ENCODE results near the gene MAD1L1. TPM values are rescaled to one million over a fixed set of nuclear protein-coding genes. Genes with fewer than 3 reads are reported as not detected.

Gene MAD1L1
- total RNA-seq, 4 donors from 2014 or later: 60.3 to 149 (median 73.7) TPM

DNA sequence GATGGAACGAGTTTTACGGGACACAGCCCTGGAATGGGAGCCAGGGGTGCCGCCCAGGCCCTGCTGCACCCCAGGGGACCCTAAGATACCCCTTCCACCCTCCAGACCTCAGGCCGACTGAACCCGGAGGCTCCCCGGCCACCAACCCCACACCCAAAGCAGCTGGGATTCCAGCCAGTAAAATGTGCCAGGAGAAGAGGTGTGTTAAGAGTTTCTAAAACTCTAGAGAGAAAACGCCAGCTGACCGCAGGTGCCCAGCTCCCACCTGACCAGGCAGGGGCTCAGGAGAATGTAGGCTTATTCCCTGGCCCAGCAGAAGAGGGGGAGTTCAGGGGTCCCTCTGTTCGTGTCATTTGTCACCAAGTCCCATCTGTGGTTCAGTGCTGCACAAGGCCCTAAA is 26.7 kb upstream of the MAD1L1 start:
- Histone ChIP-seq H3K36me3 (peaks cover 0 to 88% (median 0%) of the 10 kb centered on the region in 3 donors), H3K4me1 (no peaks in the 10 kb centered on the region), H3K27ac (no peak overlapping the region), H3K27me3 (no peaks in the 10 kb centered on the region), H3K9me3 (no peaks in the 10 kb centered on the region), H3K4me3 (no peak overlapping the region)
- TF ChIP-seq, protein P1, sequence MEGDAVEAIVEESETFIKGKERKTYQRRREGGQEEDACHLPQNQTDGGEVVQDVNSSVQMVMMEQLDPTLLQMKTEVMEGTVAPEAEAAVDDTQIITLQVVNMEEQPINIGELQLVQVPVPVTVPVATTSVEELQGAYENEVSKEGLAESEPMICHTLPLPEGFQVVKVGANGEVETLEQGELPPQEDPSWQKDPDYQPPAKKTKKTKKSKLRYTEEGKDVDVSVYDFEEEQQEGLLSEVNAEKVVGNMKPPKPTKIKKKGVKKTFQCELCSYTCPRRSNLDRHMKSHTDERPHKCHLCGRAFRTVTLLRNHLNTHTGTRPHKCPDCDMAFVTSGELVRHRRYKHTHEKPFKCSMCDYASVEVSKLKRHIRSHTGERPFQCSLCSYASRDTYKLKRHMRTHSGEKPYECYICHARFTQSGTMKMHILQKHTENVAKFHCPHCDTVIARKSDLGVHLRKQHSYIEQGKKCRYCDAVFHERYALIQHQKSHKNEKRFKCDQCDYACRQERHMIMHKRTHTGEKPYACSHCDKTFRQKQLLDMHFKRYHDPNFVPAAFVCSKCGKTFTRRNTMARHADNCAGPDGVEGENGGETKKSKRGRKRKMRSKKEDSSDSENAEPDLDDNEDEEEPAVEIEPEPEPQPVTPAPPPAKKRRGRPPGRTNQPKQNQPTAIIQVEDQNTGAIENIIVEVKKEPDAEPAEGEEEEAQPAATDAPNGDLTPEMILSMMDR (IDR thresholded peaks at IDR 0.05): no peak
- TF ChIP-seq POLR2A (IDR thresholded peaks at IDR 0.05) (no peak), EP300 (IDR thresholded peaks at IDR 0.05) (no peak)
- 88 to 94% methylated on average over 9 of the region's 9 CpGs for WGBS, 2 donors
- no peak for DNase-seq (ENCODE audit: low spot score in 2 of 2)

DNA sequence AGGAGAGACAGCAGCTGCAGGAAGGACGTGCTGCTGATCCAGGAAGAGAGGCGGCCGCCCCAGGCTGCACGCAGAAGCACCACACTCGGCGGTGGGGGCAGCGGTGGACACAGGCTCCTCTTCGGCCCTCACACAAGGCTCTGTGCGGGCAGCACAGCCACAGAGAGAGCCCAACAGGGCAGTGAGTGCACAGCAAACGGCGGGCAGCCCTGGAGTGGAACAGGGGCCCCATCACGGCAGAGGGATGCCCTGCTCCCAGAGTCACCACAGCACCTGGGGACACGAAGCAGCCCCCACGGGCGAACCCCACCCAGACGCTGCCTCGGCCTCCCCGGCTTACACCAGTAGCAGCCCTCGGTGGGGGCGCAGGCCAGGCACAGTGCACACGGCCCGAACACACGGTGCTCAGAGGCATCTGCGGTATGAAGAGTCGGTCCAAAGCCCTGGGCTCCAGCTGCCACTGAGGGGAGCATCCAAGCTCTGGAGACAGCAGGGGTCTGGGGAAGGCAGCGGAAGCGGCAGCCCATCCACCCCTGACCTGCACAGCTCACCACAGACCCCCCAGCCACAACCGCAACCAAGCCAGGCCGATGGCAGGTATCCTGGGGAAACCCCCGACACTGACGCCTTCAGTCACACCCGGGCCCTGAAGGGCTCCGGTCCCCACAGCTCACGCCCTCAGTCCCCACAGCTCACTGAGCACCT is 26.1 kb upstream of the MAD1L1 start:
- Histone ChIP-seq H3K9me3 (no peaks in the 10 kb centered on the region), H3K4me1 (no peaks in the 10 kb centered on the region), H3K27me3 (no peaks in the 10 kb centered on the region), H3K4me3 (no peak overlapping the region), H3K27ac (no peak overlapping the region), H3K36me3 (peaks cover 0 to 88% (median 0%) of the 10 kb centered on the region in 3 donors)
- no peak for DNase-seq (ENCODE audit: low spot score in 2 of 2)
- WGBS, 2 donors: 93% methylated on average over 13 of the region's 34 CpGs
- TF ChIP-seq, protein P1 (IDR thresholded peaks at IDR 0.05): no peak
- TF ChIP-seq POLR2A (IDR thresholded peaks at IDR 0.05) (no peak), EP300 (IDR thresholded peaks at IDR 0.05) (no peak)

DNA sequence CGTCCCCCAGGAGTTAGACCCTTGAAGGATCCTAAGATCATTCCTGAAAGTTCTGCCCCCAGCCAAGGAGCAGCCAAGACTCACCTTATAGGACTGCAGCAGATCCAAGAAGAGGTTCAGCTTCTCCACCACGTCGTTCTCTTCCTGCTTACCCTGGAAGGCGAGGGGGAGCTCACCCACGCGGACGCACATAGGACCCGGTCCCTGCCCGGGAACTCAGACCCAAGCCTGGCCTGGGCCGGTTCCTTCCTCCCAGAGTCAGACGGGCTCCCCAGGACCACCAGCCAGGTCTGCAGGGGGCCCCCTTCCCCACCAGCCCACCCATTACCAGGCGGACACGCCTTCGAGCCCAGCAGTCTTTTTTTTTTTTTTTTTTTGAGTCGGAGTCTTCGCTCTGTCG is 24.9 kb upstream of the MAD1L1 start:
- H3K27me3 ChIP-seq: no peaks in the 10 kb centered on the region
- TF ChIP-seq POLR2A (IDR thresholded peaks at IDR 0.05): no peak
- no peak for TF ChIP-seq EP300 (IDR thresholded peaks at IDR 0.05)
- TF ChIP-seq, protein P1 (IDR thresholded peaks at IDR 0.05): no peak
- no peaks in the 10 kb centered on the region for H3K4me1 ChIP-seq
- H3K4me3 ChIP-seq: no peak overlapping the region
- no peak overlapping the region for H3K27ac ChIP-seq
- WGBS, 2 donors: 93% methylated on average over 17 of the region's 17 CpGs
- DNase-seq (ENCODE audit: low spot score in 2 of 2): no peak
- no peaks in the 10 kb centered on the region for H3K9me3 ChIP-seq
- peaks cover 0 to 83% (median 0%) of the 10 kb centered on the region in 3 donors for H3K36me3 ChIP-seq

DNA sequence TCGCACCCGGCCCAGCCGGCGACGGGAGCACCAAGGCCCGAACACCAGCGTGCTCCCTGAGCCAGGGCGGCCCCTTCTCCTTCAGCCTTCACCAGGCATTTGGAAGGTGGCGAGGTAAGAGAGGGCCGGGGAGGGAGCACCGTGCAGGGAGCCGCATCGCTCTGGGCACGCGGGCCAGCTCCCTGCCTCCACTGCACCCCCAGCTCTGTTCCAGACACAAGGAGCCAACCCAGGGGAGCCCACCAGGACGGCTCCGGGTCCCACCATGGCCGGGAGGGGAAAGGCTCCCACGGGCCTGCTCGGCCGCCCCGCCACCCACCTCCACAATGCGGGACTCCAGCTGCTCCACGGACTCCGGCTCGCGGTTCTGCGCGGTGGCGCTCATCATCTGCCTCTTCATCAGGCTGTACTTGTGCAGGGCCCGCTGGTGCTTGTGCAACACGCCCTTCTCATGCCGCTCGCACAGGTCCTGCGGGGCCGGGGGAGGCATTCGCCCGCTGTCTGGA is 24.4 kb upstream of the MAD1L1 start:
- Histone ChIP-seq H3K27me3 (no peaks in the 10 kb centered on the region), H3K4me1 (no peaks in the 10 kb centered on the region)

More for the DNA sequence above, 24.4 kb upstream of the MAD1L1 start:
- no peak overlapping the region for H3K4me3 ChIP-seq
- 92 to 93% methylated on average over 17 to 37 of the region's 38 CpGs for WGBS, 2 donors
- H3K36me3 ChIP-seq: peaks cover 0 to 78% (median 0%) of the 10 kb centered on the region in 3 donors
- TF ChIP-seq EP300 (IDR thresholded peaks at IDR 0.05) (no peak), POLR2A (IDR thresholded peaks at IDR 0.05) (no peak)
- TF ChIP-seq, protein P1 (IDR thresholded peaks at IDR 0.05): no peak
- DNase-seq (ENCODE audit: low spot score in 2 of 2): no peak
- no peak overlapping the region for H3K27ac ChIP-seq
- no peaks in the 10 kb centered on the region for H3K9me3 ChIP-seq
